Measurements from ENCODE around the gene TBC1D5.

Gene TBC1D5

GRCh38 chr3:17179381-17180205 lies 562.8 kb downstream of the TBC1D5 start:
- no peak for DNase-seq (ENCODE audit: low read depth in 2 of 2)

- no peak for DNase-seq (ENCODE audit: low read depth in 2 of 2)
Measured at GRCh38 chr3:17176757-17177156, 565.7 kb downstream of the TBC1D5 start.

GRCh38 chr3:17175187-17175807 lies 567.1 kb downstream of the TBC1D5 start:
- DNase-seq (ENCODE audit: low read depth in 2 of 2) = no peak

- no peak for DNase-seq (ENCODE audit: low read depth in 2 of 2)
Measured at GRCh38 chr3:17166369-17166768, 576.1 kb downstream of the TBC1D5 start.

GRCh38 chr3:17162116-17162515 lies 580.3 kb downstream of the TBC1D5 start:
- no peak for DNase-seq (ENCODE audit: low read depth in 2 of 2)

- no peak for DNase-seq (ENCODE audit: low read depth in 2 of 2)
Measured at GRCh38 chr3:17160597-17160996, 581.8 kb downstream of the TBC1D5 start.

- no peak for DNase-seq (ENCODE audit: low read depth in 2 of 2)
Measured at GRCh38 chr3:17158941-17159682, 583.3 kb downstream of the TBC1D5 start.

GRCh38 chr3:17157713-17158112 lies 584.7 kb downstream of the TBC1D5 start:
- no peak for DNase-seq (ENCODE audit: low read depth in 2 of 2)

GRCh38 chr3:17156864-17157263 lies 585.6 kb downstream of the TBC1D5 start:
- no peak for DNase-seq (ENCODE audit: low read depth in 2 of 2)

- no peak for DNase-seq (ENCODE audit: low read depth in 2 of 2)
Measured at GRCh38 chr3:17155951-17156350, 586.5 kb downstream of the TBC1D5 start.

- DNase-seq (ENCODE audit: low read depth in 2 of 2) = no peak
Measured at GRCh38 chr3:17154941-17155340, 587.5 kb downstream of the TBC1D5 start.

- DNase-seq (ENCODE audit: low read depth in 2 of 2) = no peak
Measured at GRCh38 chr3:17154221-17154620, 588.2 kb downstream of the TBC1D5 start.

- no peak for DNase-seq (ENCODE audit: low read depth in 2 of 2)
Measured at GRCh38 chr3:17153209-17153608, 589.2 kb downstream of the TBC1D5 start.

- DNase-seq (ENCODE audit: low read depth in 2 of 2) = peak; percentile 83 to 85
Measured at GRCh38 chr3:17151598-17152373, 590.6 kb downstream of the TBC1D5 start.

GRCh38 chr3:17149076-17149475 lies 593.4 kb downstream of the TBC1D5 start:
- no peak for DNase-seq (ENCODE audit: low read depth in 2 of 2)

- no peak for DNase-seq (ENCODE audit: low read depth in 2 of 2)
Measured at GRCh38 chr3:17144665-17144993, 597.8 kb downstream of the TBC1D5 start.

- no peak for DNase-seq (ENCODE audit: low read depth in 2 of 2)
Measured at GRCh38 chr3:17143893-17144664, 598.4 kb downstream of the TBC1D5 start.

- DNase-seq (ENCODE audit: low read depth in 2 of 2) = no peak
Measured at GRCh38 chr3:17142516-17142915, 599.9 kb downstream of the TBC1D5 start.

GRCh38 chr3:17141699-17142098 lies 600.7 kb downstream of the TBC1D5 start:
- no peak for DNase-seq (ENCODE audit: low read depth in 2 of 2)

- no peak for DNase-seq (ENCODE audit: low read depth in 2 of 2)
Measured at GRCh38 chr3:17140670-17141505, 601.5 kb downstream of the TBC1D5 start.

All from stimulated activated CD8-positive, alpha-beta memory T cell treated with anti-CD3 and anti-CD28 coated beads, Interleukin-7, amount 100 ng/mL, for 4 hours (primary cell).